NOMO-1 treated with DMSO at 0.1 percent for 48 hours (cell line): ENCODE results near the gene ARID3A.
"Not testable (repeated sequence)": the region's sequence is repeated elsewhere in the genome, so short reads cannot be mapped to it uniquely, and the experiment has no call there.

Experiments
- DNase-seq: peaks from one replicate; lab custom pipeline; 2025; ENCODE audit not compliant: unreplicated experiment; lab: John Stamatoyannopoulos, UW

Gene ARID3A, protein sequence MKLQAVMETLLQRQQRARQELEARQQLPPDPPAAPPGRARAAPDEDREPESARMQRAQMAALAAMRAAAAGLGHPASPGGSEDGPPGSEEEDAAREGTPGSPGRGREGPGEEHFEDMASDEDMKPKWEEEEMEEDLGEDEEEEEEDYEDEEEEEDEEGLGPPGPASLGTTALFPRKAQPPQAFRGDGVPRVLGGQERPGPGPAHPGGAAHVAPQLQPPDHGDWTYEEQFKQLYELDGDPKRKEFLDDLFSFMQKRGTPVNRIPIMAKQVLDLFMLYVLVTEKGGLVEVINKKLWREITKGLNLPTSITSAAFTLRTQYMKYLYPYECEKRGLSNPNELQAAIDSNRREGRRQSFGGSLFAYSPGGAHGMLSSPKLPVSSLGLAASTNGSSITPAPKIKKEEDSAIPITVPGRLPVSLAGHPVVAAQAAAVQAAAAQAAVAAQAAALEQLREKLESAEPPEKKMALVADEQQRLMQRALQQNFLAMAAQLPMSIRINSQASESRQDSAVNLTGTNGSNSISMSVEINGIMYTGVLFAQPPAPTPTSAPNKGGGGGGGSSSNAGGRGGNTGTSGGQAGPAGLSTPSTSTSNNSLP

DNA sequence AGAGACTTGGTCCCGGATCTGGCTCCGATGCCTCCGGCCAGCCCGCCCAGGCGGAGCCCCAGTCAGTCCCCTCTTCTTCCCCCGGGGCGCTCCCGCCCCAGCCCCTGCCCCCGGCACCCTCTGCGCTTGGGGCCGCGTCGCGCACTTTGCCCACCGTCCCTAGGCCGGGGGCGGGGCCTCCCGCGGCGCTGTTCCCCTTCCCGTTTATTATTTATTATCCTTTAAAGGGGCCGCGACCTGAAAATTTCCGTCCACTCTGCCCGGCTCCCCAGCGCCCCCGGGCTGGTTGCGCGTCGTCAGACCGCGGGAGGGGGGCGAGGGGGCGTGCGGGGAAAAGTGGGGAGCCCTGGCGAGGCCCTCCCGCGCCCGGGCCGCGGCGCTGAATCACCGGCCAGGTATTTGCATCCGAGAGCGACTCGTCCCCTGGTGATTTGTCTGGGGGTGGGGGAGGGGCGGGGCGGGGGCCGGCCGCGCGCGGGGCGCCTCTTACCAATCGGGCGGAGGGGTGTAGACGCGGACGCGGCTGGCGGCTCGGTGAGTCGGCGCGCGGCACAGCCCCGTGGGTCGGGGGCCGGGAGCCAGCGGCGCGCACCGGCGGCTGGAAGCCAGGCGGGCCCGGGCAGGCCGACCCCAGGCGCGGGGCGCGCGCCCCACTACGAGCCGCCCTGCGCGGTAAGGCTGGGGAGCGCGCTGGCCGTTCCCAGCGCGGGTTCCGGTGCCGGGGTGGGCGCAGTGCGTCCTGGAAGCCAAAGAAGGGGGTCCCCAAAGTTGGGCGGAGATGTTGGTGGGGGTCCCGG lies at the start of gene ARID3A:
Gene ARID3A, plus strand, starts transcription at position 510 of the 797 bp plus-strand sequence. CDS start 3,494 bp downstream, outside the sequence.
- DNase-seq = peak; percentile 93

DNA sequence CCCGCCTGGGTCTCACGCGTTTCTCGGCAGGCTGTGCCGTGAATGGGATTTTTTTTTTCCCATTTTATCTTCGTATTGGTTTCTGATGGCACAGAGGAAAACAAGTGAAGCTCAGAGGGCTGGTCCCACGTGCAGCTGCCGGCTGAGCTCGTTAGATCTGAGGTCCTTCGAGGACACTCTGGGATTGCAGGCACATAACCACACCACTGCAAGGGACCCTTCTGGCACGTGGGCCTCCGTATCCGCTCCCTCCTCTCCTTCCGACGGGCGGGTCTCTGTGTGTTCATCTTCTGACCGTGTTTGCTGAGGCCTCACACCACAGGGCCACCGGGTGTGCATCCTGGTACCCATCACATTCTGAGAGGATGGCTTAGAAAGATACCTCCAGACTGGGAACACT lies 49.7 kb upstream of the ARID3A start:
- DNase-seq = no peak

DNA sequence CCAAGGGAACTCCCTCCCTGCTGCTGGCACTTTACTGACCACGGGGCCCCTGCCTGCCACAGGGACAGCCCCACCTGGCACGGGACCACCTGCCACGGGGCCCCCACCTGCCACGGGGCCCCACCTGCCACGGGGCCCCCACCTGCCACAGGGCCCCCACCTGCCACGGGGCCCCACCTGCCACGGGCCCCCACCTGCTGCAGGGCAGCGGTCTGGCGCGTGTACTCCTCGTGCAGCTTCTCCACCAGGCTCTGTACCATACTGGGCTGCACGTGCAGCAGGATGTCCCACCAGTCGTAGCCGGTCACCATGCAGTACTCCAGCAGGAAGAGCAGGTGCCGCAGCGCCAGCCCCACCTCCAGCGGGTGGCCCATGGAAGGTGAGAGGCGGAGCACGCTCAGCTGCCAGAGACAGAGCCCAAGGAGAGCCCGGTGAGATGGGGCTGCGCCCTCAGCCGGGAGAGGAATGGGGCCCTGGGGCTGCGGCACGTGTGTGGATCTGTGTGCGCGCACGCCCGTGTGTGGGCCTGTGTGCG lies 49.0 kb upstream of the ARID3A start:
- no peak for DNase-seq

DNA sequence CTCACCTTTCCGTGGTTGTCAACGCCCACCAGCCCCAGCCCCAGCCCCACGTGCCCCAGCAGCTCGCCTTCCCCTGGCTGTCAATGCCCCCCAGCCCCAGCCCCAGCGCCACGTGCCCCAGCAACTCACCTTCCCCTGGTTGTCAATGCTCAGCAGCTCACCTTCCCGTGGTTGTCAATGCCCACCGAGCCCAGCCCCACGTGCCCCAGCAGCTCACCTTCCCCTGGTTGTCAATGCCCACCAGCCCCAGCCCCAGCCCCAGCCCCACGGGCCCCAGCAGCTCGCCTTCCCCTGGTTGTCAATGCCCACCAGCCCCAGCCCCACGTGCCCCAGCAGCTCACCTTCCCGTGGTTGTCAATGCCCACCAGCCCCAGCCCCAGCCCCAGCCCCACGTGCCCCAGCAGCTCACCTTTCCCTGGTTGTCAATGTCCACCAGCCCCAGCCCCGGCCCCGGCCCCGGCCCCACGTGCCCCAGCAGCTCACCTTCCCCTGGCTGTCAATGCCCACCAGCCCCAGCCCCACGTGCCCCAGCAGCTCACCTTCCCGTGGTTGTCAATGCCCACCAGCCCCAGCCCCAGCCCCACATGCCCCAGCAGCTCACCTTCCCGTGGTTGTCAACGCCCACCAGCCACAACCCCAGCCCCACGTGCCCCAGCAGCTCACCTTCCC lies 47.7 kb upstream of the ARID3A start:
- DNase-seq = not testable (repeated sequence)

DNA sequence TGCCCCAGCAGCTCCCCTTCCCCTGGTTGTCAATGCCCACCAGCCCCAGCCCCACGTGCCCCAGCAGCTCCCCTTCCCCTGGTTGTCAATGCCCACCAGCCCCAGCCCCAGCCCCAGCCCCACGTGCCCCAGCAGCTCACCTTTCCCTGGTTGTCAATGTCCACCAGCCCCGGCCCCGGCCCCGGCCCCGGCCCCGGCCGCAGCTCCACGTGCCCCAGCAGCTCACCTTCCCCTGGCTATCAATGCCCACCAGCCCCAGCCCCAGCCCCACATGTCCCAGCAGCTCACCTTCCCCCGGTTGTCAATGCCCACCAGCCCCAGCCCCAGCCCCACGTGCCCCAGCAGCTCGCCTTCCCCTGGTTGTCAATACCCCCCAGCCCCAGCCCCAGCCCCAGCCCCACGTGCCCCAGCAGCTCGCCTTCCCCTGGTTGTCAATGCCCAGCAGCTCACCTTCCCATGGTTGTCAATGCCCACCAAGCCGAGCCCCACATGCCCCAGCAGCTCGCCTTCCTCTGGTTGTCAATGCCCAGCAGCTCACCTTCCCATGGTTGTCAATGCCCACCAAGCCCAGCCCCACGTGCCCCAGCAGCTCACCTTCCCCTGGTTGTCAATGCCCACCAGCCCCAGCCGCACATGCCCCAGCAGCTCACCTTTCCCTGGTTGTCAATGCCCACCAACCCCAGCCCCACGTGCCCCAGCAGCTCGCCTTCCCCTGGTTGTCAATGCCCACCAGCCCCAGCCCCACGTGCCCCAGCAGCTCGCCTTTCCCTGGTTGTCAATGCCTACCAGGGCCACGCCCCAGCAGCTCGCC lies 46.9 kb upstream of the ARID3A start:
- not testable (repeated sequence) for DNase-seq

DNA sequence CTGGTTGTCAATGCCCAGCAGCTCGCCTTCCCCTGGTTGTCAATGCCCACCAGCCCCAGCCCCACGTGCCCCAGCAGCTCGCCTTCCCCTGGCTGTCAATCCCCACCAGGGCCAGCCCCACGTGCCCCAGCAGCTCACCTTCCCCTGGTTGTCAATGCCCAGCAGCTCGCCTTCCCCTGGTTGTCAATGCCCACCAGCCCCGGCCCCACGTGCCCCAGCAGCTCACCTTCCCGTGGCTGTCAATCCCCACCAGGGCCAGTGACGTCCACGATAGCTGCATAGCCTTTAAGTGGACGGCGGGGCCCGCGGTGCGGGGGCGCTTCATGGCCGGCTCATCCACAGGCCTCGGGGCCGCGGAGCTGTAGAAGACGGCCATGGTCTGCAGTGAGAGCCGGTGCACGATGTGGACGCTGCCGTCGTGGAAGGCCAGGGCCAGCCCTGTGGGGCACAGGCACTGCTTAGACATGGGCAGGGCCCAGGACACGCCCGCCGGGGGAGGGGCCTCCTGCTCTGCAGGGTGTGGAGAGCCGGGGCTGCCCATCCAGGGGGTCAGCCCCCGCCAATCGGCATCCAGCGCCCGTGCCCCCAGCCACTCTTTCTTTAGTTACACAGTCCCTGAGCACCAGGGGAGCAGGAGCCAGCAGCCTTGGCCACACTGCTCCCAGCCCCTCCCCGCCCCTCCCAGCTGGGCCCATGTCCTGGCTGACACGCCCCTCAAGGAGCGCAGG lies 46.0 kb upstream of the ARID3A start:
- no peak for DNase-seq

DNA sequence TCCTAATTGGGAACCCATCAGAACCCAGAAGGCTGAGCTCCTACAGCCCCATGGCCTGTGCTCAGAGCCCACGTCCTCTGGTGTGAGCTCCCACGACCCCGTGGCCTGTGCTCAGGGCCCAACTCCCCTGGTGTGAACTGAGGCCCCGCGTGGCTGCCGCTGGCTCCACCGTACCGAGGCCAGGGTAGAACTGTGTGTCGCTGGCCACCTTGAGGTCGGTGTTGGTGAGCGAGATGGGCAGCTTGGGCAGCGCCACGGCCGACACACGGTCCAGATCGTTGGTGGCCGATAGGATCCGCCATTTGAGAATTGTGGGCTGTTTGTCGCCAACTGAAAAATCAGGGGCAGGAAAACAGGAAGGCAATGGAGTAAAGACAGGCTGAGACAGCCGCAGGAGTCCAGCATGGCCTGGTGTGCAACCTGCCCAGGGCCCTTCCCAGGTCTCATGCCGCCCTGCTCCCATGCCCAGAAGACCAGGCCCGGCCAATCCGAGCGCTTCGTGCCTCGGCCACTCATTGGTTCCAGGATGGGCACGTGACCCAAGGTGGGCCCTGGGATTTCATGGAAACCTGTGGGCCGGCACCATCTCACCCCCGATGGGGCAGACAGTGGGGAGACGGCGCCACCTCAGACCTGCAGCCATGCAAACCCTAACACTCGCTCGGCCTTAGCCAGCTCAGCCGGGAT lies 44.3 kb upstream of the ARID3A start:
- no peak for DNase-seq

DNA sequence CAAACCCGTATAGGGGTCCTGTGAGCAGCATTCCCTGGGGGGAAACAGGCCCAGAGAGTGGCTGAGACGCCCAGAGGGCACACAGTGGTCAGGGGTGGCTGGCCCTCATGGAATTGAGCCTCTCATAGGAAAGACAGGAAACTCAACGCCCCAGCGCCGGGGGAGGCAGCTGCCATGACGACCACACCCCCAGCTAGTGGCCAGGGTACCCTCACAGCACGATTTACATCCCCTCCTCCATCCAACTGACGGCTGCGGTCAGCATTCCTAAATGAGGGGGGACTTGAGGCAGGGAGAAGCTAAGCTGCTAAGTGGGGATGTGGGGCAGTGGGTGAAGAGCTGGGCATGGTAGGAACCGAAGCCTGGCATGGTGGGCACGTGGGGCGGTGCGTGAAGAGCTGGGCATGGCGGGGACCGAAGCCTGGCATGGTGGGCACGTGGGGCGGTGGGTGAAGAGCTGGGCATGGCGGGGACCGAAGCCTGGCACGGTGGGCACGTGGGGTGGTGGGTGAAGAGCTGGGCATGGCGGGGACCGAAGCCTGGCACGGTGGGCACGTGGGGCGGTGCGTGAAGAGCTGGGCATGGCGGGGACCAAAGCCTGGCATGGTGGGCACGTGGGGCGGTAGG lies 42.9 kb upstream of the ARID3A start:
- no peak for DNase-seq

DNA sequence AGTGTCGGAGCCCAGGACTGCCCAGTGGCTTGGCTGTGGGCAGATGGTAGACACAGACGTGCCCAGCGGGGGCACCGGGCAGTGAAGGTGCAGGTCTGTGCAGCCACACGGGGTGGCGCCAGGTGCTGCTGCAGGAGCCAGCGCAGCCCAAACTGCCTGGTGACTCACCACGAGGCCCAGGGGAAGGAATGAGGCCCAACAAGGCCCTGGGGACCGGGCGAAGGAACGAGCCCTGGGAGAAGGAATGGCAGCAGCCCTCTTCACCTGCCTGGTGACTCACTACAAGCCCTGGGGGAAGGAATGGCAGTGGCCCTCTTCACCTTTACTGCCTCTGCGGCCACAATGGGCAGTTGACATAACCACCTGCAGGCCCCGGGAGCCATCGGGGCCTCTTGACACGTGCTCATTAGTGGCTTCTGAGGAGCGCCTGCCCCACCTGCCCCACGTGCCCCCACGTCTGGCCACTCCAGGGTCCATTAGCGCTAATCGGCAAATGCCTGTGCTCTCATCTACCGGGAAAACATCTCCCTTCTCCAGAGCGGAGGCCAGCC lies 42.1 kb upstream of the ARID3A start:
- no peak for DNase-seq

DNA sequence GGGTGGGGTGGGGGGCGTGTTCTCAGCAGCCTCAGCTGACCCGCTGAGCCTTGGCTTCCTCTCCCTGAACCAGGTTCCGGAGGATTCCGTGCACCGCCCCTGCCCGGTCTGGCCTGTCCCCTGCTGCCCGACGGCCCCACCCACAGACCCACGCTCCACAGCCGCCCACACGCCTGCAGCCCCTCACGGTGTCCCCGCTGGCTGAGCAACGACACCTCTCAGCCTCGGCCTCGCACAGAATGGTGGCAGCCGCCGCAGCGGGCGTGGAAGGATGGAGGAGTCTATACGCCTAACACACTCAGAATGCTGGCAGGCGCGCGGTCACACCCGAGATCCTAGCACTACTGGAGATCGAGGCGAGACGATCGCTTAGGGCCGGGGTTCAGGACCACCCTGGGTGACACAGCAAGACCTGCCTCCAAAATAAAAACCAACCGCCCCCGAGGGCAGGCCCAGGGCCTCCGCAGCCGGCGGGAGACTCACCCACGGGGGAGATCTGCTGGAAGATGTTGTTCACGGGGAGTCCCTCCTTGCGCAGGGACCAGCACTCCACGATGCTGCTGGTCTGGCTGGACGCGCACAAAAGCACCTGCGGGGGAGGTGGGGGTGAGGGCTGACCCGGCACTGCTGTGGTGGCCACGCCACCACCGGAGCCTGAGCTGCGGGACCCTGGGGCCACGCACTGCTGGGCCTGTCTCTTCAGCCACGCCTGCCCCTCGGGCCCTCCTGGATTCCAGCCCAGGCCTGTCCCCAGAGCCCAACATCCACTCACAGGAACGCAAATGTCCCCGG lies 41.2 kb upstream of the ARID3A start:
- DNase-seq = no peak

DNA sequence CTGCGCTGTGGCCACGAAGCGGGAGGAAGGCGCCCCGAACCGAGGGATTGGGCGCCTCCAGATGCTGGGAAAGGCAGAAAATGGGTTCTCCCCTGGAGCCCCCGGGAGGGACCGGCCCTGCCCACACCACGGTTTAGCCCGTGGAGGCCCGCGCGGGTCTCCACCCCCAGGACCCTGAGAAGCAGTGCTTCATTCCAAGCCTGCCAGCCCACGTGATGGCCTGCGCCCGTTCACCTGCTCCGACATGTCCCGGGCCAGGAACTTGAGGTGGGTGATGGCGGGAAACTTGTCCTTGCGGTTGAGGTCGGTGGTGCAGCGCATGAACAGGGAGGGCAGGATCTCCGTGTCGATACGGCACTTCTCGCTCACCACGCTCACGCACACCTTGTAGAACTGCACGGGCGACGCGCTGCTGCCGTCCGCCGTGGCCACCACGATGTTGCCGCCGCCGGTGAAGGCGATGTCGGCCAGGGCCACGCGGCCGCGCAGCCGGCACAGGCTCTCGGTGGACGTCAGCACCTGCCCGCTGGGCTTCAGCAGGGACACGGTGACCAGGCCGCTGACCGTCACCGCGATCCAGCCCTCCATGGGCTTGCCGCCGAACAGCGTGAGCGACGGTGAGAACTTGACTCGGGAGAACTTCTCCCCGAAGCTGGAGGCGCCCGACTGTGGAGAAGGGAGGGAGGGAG lies 40.2 kb upstream of the ARID3A start:
- DNase-seq = no peak

DNA sequence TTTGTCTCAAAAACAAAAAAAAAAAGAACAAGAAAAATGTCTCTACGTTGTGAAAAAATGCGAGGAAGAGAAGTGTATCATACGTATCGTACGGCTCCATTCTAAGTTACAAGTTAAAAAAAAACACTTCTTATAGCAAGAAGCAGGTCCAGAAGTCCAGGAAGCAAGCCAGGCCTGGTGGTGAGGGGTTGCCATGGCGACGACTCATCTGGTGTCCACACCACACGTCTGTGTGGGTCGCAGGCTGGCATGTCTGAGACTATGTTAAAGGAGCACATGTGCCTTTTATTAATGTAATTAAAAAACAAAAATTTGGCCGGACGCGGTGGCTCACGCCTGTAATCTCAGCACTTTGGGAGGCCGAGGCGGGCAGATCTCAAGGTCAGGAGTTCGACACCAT lies 38.8 kb upstream of the ARID3A start:
- no peak for DNase-seq

DNA sequence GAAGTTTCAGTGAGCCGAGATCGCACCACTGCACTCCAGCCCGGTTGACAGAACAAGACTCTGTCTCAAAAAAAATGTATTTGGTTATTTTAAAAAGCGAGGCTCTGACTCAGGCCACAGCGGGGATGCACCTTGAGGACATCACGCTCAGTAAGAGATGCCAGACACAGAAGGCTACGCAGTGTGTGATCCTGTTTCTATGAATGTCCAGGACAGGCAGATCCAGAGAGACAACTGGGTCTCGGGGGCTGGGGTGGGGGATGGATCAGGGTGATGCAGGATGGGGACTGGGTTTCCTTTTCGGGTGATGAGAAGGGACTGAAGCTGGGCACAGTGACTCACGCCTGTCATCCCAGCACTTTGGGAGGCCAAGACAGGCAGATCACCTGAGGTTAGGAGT lies 38.2 kb upstream of the ARID3A start:
- no peak for DNase-seq

DNA sequence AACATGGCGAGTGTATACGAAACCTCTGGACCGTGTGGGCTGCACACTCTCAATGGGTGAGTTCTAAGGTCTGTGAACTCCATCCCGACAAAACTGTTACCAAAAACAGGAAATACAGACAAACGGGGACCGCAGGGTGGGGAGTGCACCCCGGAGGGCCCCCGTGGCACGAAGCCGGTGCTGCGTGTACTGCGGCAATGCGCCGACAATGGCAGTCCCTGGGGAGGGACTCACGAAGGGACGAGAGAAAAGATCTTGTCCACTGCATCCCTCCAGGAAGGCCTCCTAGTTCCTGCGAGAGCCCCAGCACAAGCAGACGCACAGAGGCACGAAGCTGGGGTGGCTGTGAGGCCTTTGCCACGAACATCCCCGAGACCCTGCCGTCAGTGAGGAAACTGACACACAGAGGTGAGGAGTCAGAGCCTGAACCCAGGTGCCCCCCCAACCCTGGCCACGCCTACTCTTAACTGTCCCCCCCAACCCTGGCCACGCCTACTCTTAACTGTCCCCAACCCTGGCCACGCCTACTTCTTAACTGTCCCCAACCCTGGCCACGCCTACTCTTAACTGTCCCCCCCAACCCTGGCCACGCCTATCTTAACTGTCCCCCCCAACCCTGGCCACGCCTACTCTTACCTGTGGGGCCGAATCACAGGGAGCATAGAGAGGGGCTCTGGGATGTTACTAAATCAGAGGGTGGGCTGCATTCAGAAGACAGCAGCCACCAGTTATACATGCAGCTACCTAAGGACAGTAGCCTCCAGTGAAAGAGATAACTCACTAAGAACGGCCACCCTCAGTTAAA lies 37.1 kb upstream of the ARID3A start:
- no peak for DNase-seq

DNA sequence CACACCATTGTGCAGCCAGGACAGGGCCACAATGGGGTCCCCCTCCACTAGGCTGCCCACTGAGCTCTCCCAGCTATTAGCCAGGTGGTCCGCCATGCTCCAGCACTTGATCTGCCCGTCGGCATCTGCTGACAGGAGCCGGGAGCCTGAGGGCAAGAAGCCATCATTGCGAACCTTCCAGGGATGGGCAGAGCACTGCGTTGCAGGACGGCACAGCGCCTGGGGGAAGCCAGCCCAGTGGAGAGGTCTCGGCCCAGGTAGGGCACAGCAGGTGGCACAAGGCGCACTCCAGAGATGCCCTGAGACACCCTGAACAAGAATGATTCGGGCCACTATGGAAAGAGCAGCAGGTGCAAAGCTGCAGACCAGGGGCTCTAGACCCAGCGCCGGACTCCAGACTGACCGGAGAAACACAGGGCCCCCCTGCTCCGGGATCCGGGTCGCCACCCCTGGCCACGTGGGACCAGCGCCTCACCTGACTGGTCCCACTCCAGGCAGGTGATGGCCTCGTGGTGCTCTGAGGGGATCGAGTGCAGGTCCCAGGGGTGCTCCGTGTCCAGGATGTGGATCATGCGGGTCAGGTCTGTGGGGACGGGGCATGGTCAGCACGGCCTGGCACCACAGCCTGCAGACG lies 36.1 kb upstream of the ARID3A start:
- no peak for DNase-seq

DNA sequence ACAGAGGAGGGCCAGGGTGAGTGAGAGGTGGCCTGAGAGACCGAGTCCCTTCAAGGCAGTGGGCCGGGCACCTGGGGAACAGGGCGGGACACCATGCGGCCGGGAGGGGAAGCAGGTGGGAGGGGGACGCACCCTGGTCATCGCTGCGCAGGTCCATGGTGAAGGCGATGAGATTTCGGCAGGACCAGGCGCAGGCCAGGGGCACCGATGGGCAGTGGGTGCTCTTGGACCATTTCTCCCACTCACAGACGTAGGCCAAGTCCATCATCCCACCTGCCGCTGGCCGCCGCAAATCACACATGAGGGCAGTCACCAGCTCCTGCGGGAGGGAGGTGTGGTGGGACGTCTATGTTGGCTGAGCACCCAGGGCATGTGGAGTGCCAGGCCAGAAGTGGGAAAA lies 35.0 kb upstream of the ARID3A start:
- no peak for DNase-seq
